ENCODE data around the gene PHF13.

The PHF13 gene

DNA sequence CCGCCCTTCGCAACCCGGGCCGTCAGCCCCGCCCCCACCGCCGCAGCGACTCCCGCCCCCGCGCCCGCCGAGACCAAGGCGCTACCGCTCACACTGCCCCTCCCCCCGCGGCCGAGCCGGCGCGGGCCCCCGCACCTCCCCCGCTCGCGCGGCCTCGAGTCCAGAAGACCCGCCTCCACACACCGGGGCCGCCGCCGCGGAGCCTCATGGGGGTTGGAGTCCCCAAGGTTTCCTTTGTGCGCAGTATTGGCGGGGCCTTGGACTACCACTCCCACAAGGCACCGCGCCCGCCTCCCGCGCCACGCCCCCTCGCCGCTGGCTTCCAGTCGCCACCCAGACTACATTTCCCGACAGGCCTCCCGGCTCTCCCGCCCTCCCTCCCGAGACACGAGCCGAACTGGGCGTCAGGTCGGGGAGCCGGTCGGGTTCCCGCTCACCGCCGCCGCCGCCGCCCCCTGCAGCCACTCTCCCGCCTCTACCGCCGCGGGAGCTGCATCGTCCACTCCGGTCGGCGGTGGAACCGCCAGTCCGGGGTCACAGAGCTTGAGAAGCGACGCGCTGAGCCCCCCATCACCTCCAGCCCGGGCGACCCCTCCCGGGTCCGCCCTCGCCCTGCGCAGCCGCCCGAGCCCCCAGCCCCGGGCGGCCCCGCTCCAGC is at the start of gene PHF13:
PHF13 (plus strand) TSS at position 371 of the 658 bp plus-strand sequence. CDS start 336 bp downstream, outside the sequence.
- DNase-seq, result peak; percentile 95 to 97

DNA sequence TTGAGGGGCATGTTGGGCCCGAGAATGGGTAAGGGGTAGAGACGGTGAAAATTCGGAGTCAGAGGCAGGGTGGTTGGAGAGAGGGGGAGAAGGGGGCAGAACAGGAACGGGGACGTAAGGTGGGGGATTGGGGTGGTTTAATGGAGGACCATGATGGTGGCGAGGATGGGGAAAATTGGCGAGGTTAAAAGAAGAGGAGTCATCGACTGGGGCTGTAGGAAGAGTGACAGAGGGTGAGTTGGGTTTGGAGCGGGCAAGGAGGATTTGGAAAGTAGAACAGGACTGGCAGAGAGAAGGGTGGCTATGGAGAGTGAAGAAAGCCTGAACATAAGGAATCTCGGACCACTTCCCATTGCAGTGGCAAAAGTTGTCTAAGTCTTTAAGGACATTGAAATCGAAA is 44.5 kb upstream of the PHF13 start:
- DNase-seq, result no peak

- no peak for DNase-seq
These were observed 43.4 kb upstream of the PHF13 start for GRCh38 chr1:6570100-6570499.

DNA sequence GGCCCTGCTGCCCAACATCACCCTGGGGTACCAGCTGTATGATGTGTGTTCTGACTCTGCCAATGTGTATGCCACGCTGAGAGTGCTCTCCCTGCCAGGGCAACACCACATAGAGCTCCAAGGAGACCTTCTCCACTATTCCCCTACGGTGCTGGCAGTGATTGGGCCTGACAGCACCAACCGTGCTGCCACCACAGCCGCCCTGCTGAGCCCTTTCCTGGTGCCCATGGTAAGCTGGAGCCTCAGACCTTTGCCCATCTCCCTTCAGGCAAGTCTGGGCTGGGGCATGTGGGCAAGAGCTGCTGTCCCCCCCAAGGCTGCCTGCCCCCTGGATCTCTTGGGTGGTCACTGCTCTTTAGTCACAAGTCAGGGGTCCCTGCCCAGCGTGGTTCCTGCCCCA is 42.5 kb upstream of the PHF13 start:
- DNase-seq, result no peak

- DNase-seq, result no peak
These were observed 40.7 kb upstream of the PHF13 start for GRCh38 chr1:6572653-6573383.

GRCh38 chr1:6574025-6574620 is 39.4 kb upstream of the PHF13 start:
- DNase-seq, result no peak

DNA sequence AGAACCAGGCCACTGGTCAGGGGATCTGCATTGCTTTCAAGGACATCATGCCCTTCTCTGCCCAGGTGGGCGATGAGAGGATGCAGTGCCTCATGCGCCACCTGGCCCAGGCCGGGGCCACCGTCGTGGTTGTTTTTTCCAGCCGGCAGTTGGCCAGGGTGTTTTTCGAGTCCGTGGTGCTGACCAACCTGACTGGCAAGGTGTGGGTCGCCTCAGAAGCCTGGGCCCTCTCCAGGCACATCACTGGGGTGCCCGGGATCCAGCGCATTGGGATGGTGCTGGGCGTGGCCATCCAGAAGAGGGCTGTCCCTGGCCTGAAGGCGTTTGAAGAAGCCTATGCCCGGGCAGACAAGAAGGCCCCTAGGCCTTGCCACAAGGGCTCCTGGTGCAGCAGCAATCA is 38.7 kb upstream of the PHF13 start:
- DNase-seq, result no peak

- DNase-seq, result no peak
These were observed 35.6 kb upstream of the PHF13 start for GRCh38 chr1:6577831-6578525.

- no peak for DNase-seq
These were observed 34.7 kb upstream of the PHF13 start for GRCh38 chr1:6578624-6579373.

GRCh38 chr1:6579374-6580118 is 34.0 kb upstream of the PHF13 start, which contains the start of gene ZBTB48:
Gene ZBTB48 (plus strand): TSS chr1:6579994. CDS start chr1:6580610, 616 bp downstream.
- peak; percentile 87 to 91 for DNase-seq

DNA sequence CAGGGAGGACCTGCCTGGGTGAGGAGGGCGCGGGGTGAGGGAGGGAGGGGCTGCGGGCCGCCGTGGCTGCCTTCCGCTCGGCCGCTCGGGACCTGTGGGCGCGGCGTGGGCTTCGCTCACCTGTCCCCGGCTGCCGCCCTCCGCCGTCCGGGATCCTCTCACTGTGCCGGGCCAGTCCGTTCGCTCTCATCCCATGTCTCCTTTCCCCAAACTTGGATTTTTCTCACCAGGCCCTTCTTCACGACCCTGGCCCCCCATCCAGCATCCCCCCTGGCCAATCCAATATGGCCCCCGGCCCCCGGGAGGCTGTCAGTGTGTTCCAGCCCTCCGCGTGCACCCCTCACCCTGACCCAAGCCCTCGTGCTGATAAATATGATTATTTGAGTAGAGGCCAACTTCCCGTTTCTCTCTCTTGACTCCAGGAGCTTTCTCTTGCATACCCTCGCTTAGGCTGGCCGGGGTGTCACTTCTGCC is 33.4 kb upstream of the PHF13 start:
- peak; percentile 13 to 42 for DNase-seq

DNA sequence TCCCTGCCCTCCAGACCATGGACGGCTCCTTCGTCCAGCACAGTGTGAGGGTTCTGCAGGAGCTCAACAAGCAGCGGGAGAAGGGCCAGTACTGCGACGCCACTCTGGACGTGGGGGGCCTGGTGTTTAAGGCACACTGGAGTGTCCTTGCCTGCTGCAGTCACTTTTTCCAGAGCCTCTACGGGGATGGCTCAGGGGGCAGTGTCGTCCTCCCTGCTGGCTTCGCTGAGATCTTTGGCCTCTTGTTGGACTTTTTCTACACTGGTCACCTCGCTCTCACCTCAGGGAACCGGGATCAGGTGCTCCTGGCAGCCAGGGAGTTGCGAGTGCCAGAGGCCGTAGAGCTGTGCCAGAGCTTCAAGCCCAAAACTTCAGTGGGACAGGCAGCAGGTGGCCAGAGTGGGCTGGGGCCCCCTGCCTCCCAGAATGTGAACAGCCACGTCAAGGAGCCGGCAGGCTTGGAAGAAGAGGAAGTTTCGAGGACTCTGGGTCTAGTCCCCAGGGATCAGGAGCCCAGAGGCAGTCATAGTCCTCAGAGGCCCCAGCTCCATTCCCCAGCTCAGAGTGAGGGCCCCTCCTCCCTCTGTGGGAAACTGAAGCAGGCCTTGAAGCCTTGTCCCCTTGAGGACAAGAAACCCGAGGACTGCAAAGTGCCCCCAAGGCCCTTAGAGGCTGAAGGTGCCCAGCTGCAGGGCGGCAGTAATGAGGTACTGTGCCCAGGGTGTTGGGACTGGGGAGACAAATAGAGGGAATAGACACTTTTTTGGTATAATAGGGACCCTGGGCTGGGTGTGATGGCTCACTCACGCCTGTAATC is 32.7 kb upstream of the PHF13 start:
- no peak for DNase-seq

GRCh38 chr1:6581561-6582305 is 31.8 kb upstream of the PHF13 start:
- peak in 1 of 2 donors; percentile 32 for DNase-seq

DNA sequence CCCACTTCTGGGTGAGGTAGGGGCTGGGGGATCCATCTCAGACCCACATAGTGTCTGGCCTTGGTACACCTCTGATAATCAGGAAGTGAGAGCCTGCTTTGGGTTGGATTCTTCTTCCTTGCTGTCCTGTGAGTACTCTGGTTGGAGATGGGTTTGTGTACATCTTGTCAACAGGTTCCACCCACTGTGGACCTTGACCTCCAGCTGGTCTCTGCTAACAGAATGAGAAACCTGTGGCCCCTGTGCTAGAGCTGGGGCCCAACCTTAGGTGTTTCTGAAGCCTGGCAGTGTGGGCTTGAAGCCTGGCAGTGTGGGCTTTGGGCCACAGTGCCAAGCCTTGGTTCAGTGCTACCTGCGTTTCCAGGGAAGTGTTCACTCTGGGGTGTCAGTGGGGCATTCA is 31.2 kb upstream of the PHF13 start:
- DNase-seq, result no peak

DNA sequence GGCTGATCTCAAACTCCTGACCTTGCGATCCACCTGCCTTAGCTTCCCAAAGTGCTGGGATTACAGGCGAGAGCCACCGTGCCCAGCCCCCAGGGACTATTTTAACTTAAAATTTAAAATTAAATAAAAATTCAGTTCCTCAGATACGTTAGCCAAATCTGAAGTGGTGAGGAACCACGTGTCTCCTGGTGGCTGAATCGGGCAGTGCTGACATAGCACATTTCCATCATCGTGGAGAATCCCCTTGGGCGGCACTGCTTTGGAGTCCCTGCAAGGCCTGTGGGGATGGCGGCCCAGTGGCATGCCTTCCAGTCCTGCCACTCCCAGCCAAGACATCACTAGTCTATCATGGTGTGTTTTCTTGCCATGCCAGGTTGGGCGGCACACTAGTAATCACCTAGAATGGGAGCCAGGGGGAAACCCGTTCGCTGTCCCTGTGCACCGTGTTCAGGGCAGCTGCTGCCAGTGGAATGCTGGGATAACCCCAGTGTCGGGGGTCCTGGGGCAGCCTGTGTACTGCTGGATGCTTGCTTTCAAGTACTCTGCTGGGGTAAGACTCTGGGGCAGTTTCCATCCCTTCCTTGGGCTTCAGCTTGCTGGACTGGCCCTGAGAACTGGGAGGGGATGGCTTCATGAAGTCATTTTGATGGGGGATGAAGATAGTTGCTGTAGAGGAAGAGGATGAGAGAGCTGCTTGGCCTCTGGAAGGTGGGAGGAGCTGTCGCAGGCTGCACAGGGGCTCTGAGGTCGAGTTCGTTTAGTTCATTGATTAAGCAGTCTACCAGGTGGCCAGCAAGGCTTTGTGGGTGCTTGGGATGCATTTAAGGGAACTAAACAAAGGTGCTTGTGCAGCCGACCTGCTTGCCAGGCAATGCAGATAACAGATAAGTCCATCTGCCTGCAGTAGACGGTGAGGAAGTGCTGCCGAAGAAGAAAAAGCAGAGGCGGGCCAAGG is 29.1 kb upstream of the PHF13 start:
- no peak for DNase-seq

DNA sequence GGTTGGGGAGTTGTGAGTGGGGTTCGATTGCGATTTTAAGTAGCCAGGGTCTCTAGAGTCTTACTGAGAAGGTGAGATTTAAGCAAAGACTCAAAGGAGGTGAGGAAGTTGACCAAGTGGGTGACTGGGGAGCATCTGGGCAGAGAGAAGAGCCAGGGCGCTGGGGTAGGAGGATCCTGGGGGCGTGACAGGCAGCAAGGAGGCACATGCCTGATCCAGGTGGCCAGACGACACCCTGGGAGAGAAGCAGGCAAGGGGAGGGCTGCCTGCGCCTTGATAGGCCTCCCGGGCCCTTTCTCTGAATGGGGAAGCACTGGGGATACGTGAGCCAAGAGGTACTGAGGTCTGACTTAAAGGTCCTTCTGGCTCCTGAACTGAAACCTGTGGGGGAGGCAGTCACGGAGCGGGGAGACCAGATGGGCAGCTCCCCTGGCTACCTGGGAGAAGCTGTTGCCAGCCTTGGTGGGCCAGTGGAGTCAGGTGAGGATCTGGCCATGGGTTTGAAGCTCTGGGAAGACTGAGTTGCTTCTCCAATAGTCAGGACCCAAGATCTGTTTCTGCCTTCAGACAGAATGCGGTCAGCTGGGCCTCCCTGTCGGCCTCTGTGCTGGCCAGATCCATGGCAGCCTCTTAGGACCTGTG is 28.3 kb upstream of the PHF13 start:
- no peak for DNase-seq

GRCh38 chr1:6585841-6586240 is 27.7 kb upstream of the PHF13 start:
- no peak for DNase-seq

GRCh38 chr1:6586404-6586816 is 27.1 kb upstream of the PHF13 start:
- no peak for DNase-seq
